HG03039 (cell line): ENCODE data around the gene ACSL6.
"Not testable (repeated sequence)": the region's sequence is repeated elsewhere in the genome, so short reads cannot be mapped to it uniquely, and the experiment has no call there.

ENCODE experiments used
- ATAC-seq: cut with Tn5 transposase; IDR thresholded peaks from one replicate; pipeline ENCODE4 v1.9.1; 2021; ENCODE audit warnings: mild to moderate bottlenecking, moderate library complexity; ENCODE audit not compliant: unreplicated experiment

ACSL6 gene

GRCh38 chr5:131947445-131947844, 64.0 kb downstream of the ACSL6 start:
- no peak for ATAC-seq

DNA sequence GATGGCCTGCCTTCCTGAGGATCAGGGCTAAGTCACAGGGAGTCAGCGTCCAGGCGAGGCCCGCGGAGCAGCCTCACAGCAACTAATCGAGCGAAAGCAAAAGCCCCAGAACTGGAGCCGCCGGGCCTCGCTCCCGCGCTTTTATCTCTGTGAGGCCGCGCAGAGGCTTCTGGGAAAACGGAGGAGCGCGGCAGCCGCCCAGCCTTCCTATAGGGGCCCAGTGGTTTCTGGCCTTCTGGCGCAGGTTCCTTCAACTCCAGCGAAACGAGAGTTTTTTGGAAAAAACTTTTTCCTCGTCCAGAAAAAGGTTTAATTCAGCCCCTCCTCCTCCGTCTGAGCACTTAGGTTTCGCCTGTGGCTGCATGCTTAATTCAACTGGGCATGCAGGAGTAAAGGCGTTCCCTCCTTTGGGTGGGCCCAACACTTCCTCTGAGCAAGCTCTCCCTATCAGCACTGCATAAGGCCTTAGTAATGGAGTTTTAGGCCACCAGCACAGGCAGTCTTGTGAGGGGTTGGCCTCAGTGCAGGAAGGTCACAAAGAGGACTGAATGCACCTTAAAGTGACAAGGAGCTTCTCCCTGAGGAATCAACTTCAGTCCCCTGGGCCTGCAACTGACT, 65.8 kb downstream of the ACSL6 start, which contains the start of gene MEIKIN:
TSS of gene MEIKIN (minus strand) at position 113 of the 618 bp plus-strand sequence. CDS start 158 bp downstream, outside the sequence.
- no peak for ATAC-seq

DNA sequence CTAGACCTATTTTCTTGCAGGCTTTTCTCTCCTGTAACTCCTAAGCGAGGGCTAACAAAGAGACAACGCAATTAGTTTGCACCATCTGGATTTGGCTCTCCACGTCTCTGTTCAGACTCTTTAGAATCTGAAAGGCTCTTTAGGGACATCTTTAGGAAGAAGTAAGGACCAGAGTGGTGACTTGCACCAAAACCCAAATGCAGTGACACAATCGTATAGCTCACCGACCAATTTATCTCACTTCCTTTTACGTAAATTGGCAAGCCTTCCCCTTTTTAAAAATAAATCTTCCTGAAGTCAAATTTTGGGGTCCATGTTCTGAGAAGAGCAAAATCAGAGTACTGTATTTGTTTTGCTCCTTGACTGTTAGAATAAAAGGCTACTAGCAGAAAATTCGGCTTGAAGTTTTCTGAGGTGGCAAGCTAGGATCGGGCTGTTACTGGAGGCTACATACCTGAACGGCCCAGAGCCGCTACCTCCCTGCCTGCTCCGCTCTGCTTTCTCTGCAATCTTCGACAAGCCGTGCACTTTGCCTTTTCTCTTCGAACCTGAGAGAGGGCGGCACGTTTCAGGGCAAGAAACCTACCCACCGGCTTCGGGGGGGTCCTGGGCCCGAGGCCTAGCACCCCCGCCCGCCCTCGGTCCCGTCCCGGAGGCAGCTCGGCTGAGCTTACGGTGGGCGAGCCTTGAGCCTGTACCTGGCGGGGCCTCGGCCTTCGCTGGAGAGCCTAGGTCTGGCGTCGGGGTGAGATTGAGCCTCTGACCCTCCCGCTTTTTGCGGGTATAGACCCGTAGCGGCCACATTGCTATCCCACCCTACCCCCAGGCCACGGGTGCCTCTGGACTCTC, 66.5 kb downstream of the ACSL6 start:
- no peak for ATAC-seq

- no peak for ATAC-seq
Measured at GRCh38 chr5:131943916-131944315, 67.5 kb downstream of the ACSL6 start.

DNA sequence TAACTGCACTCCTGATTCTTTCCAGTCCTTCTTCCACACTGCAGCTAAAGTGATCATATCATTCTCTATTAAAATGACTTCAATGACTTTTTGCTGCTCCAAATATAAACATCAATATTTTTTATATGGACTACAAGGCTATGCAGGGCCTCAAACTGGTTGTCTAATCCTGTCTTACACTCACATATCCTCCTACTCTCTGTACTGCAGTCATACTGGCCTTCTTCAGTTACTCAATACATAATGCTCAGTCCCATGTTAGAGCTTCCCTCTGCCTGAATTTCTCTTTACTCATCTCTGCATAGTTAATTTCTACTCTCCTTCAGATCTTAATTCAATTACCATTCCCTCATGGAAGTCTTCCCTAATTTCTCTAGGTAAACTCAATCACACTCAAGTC, 69.4 kb downstream of the ACSL6 start:
- no peak for ATAC-seq

DNA sequence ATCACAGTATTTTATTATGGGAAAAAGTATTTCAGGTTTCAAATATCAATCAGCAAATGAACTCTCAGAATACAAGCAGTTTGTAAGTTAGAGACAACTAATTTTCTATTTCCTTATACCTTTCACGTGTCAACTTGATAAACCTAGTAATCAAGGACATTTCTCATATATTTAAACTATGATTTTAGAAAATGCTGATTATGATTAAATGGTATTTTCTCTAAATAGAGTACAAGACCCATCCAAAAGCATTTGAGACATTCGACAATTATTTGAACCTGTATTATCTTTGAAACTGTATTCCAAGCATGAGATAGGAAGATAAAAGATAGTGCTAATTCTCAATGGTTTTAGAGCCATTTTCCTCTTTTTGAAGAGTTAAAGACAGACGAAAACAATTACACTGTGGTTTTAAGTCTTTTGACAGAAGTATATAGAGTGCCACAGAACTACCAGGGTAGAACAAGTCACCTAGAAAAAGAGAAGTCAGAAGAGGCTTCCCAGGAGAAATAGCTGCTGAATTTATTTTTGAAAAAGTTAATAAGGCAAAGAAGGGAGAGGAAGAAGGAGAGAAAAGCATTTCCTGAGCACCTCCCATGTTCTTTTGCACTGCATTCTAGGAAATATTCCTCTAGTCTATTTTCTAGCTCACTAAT, 71.6 kb downstream of the ACSL6 start:
- ATAC-seq, result no peak

- no peak for ATAC-seq
Measured at GRCh38 chr5:131932235-131932634, 79.2 kb downstream of the ACSL6 start.

DNA sequence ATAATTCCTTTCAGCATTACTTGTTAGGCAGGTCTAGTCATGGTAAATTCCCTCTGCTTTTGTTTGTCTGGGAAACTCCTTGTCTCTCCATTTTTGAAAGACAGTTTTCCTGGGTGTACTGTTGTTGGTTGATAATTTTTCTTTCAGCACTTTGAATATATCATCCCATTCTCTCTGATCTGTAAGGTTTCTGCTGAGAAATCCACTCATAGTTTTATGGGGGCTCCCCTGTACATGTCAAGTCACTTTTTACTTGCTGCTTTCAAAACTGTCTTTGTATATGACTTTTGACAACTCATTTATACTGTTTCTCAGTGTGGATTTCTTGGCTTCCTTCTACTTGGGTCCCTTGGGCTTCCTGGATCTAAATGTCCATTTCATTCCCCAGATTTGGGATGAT, 82.5 kb downstream of the ACSL6 start:
- ATAC-seq, result no peak

DNA sequence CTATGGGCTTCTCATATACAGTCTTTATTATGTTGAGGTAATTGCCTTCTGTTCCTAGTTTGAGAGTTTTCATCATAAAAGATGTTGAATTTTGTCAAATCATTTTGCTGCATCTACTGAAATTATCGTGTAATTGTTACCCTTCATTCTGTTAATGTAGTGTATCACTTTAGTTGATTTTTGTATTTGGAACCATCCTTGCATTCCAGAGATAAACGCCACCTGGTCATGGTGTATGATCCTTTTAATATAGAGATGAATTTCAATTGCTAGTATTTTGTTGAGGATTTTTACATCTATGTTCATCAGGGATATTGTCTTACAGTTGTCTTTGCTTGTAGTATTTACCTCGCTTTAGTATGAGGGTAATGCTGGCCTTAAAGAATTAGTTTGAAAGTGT, 85.3 kb downstream of the ACSL6 start:
- ATAC-seq, result no peak

- no peak for ATAC-seq
Measured at GRCh38 chr5:131916481-131916880, 95.0 kb downstream of the ACSL6 start.

- no peak for ATAC-seq
Measured at GRCh38 chr5:131914472-131914871, 97.0 kb downstream of the ACSL6 start.

- no peak for ATAC-seq
Measured at GRCh38 chr5:131913603-131914002, 97.9 kb downstream of the ACSL6 start.

- ATAC-seq, result no peak
Measured at GRCh38 chr5:131906668-131907067, 104.8 kb downstream of the ACSL6 start.

DNA sequence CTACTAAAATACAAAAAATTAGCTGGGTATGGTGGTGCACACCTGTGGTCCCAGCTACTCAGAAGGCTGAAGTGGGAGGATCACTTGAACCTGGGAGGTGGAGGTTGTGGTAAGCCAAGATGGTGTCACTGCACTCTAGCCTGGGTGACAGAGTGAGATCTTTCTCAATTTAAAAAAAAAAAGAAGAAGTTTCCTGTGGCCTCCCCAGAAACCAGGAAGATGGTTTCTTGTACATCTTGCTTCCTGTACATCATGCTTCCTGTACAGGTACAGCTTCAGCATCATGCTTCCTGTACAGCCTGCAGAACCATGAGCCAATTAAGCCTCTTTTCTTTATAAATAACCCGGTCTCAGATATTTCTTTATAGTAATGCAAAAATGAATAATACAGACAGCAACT, 109.2 kb downstream of the ACSL6 start:
- ATAC-seq, result not testable (repeated sequence)
